Measurements from ENCODE around the gene FPR2. TPM values are rescaled to one million over a fixed set of nuclear protein-coding genes. Genes with fewer than 3 reads are reported as not detected.
"Not testable (repeated sequence)": the region's sequence is repeated elsewhere in the genome, so short reads cannot be mapped to it uniquely, and the experiment has no call there.

The FPR2 gene
- total and polyA plus RNA-seq, 3 experiments from 2014 or later = not detected

DNA sequence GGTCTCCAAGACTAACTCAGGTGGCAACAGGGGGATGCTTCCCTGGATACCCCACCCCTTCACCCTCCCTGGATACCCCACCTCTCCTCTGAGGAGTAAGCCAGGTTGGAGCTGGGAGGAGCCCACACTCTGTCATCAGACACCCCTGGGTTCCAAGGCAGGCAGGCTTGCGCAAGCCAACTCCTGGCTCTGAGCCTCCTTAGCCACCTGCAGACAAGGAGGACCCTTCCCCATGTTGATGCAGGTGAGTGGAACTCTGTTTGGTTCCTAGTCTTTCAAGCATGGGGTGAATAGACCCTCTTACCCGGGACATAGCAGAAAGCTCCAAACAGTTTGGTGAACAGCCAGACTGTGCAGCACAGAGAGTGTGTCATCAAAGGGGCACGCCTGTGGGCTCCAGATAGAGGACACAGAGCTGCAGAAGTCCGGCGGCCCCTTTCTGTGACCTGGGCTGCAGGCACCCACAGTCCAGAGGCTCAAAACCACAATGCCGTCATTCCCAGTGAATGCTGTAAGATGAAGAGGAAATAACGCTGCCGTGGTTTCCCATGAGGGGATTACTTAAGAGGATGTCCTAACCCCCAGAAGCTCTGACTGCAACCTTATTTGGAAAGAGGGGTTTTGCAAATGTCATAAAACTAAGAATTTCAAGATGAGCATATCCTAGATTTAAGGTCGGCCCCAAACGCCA lies 25.1 kb upstream of the FPR2 start:
- H3K4me1 Mint-ChIP-seq = no peaks in the 10 kb centered on the region
- CTCF ChIA-PET = no interaction called here
- POLR2A ChIA-PET = no interaction called here
- H3K4me1 ChIP-seq (ENCODE audit: insufficient read depth, low read length) = no peaks in the 10 kb centered on the region
- H3K36me3 Mint-ChIP-seq = no peaks in the 10 kb centered on the region
- no peaks in the 10 kb centered on the region for H3K36me3 ChIP-seq (ENCODE audit: insufficient read depth, low read length)
- no peak overlapping the region for H3K27ac Mint-ChIP-seq
- no peak overlapping the region for H3K4me3 Mint-ChIP-seq
- H3K4me3 ChIP-seq (ENCODE audit: low read length) = no peak overlapping the region
- no peaks in the 10 kb centered on the region for H3K27me3 ChIP-seq (ENCODE audit: insufficient read depth, low read length, poor library complexity, severe bottlenecking)
- H3K9me3 ChIP-seq (ENCODE audit: low read length) = no peaks in the 10 kb centered on the region
- H3K27me3 Mint-ChIP-seq = peaks cover 11 to 21% of the 10 kb centered on the region in 2 donors
- peaks cover 0 to 14% (median 10%) of the 10 kb centered on the region in 5 donors for H3K9me3 Mint-ChIP-seq
- no peak for DNase-seq
- H3K27ac ChIP-seq (ENCODE audit: low read depth, low read length) = no peak overlapping the region

DNA sequence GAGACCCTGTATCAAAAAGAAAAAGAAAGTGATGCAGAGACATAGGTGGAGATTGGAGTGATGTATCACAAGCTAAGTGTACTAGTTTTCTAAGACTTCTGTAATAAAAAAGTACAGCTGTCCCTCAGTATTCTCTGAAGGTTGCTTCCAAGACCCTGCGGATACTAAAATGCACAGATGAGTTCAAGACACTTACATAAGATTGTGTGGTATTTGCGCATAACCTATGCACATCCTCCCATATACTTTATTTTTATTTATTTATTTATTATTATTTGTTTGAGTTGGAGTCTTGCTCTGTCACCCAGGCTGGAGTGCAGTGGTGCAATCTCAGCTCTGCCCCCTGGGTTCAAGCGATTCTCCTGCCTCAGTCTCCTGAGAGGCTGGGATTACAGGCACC lies 23.6 kb upstream of the FPR2 start:
- CTCF ChIA-PET = no interaction called here
- no peaks in the 10 kb centered on the region for H3K9me3 ChIP-seq (ENCODE audit: low read length)
- no peaks in the 10 kb centered on the region for H3K36me3 ChIP-seq (ENCODE audit: insufficient read depth, low read length)
- peaks cover 11 to 21% of the 10 kb centered on the region in 2 donors for H3K27me3 Mint-ChIP-seq
- H3K36me3 Mint-ChIP-seq = no peaks in the 10 kb centered on the region
- no peaks in the 10 kb centered on the region for H3K4me1 Mint-ChIP-seq
- POLR2A ChIA-PET = no interaction called here
- H3K27ac ChIP-seq (ENCODE audit: low read depth, low read length) = no peak overlapping the region
- DNase-seq = no peak
- peaks cover 0 to 6% (median under 1%) of the 10 kb centered on the region in 5 donors for H3K9me3 Mint-ChIP-seq
- H3K27me3 ChIP-seq (ENCODE audit: insufficient read depth, low read length, poor library complexity, severe bottlenecking) = no peaks in the 10 kb centered on the region
- H3K4me3 Mint-ChIP-seq = no peak overlapping the region
- no peak overlapping the region for H3K27ac Mint-ChIP-seq
- no peak overlapping the region for H3K4me3 ChIP-seq (ENCODE audit: low read length)
- no peaks in the 10 kb centered on the region for H3K4me1 ChIP-seq (ENCODE audit: insufficient read depth, low read length)

DNA sequence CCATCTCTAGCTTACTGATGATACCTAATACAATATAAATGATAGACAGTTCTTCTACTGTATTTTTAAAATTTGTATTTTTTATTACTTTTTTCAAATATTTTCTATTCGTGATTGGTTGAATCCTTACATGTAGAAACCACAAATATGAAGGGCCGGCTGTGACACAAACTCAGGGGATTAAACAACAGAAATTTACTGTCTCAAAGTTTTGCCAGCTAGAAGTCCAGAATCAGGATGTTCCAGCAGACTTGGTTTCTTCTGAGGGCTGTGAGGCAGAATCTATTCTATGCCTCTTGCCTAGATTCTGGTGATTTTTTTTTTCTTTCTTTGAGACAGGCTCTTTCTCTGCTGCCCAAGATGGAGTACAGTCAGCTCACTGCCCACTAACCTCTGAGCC lies 23.1 kb upstream of the FPR2 start:
- peaks cover 0 to 4% (median 0%) of the 10 kb centered on the region in 5 donors for H3K9me3 Mint-ChIP-seq
- no peak for DNase-seq
- H3K36me3 Mint-ChIP-seq = no peaks in the 10 kb centered on the region
- no peak overlapping the region for H3K27ac ChIP-seq (ENCODE audit: low read depth, low read length)
- H3K36me3 ChIP-seq (ENCODE audit: insufficient read depth, low read length) = no peaks in the 10 kb centered on the region
- no peak overlapping the region for H3K27ac Mint-ChIP-seq
- ChIA-PET POLR2A (no interaction called here), CTCF (no interaction called here)
- no peak overlapping the region for H3K4me3 ChIP-seq (ENCODE audit: low read length)
- H3K9me3 ChIP-seq (ENCODE audit: low read length) = no peaks in the 10 kb centered on the region
- peaks cover 11 to 26% of the 10 kb centered on the region in 2 donors for H3K27me3 Mint-ChIP-seq
- H3K4me1 Mint-ChIP-seq = no peaks in the 10 kb centered on the region
- no peaks in the 10 kb centered on the region for H3K27me3 ChIP-seq (ENCODE audit: insufficient read depth, low read length, poor library complexity, severe bottlenecking)
- H3K4me3 Mint-ChIP-seq = no peak overlapping the region
- H3K4me1 ChIP-seq (ENCODE audit: insufficient read depth, low read length) = no peaks in the 10 kb centered on the region

DNA sequence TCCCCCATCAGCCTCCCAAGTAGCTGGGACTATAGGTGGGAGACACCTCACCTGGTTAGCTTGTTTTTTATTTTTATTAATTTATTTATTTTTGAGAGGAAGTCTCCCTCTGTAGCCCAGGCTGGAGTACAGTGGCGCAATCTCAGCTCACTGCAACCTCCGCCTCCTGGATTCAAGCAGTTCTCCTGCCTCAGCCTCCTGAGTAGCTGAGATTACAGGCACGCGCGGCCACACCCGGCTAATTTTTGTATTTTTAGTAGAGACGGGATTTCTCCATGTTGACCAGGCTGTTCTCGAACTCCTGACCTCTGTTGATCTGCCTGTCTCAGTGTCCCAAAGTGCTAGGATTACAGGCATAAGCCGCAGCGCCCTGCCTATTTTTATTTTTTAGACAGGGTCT lies 22.5 kb upstream of the FPR2 start:
- H3K4me1 Mint-ChIP-seq; H3K36me3 Mint-ChIP-seq; H3K4me3 Mint-ChIP-seq; H3K4me3 ChIP-seq (ENCODE audit: low read length); H3K27ac ChIP-seq (ENCODE audit: low read depth, low read length); POLR2A ChIA-PET; H3K27ac Mint-ChIP-seq; H3K9me3 Mint-ChIP-seq; DNase-seq; H3K36me3 ChIP-seq (ENCODE audit: insufficient read depth, low read length); CTCF ChIA-PET; H3K9me3 ChIP-seq (ENCODE audit: low read length); H3K4me1 ChIP-seq (ENCODE audit: insufficient read depth, low read length); H3K27me3 ChIP-seq (ENCODE audit: insufficient read depth, low read length, poor library complexity, severe bottlenecking): not testable (repeated sequence)
- H3K27me3 Mint-ChIP-seq = peaks cover 11 to 31% of the 10 kb centered on the region in 2 donors

DNA sequence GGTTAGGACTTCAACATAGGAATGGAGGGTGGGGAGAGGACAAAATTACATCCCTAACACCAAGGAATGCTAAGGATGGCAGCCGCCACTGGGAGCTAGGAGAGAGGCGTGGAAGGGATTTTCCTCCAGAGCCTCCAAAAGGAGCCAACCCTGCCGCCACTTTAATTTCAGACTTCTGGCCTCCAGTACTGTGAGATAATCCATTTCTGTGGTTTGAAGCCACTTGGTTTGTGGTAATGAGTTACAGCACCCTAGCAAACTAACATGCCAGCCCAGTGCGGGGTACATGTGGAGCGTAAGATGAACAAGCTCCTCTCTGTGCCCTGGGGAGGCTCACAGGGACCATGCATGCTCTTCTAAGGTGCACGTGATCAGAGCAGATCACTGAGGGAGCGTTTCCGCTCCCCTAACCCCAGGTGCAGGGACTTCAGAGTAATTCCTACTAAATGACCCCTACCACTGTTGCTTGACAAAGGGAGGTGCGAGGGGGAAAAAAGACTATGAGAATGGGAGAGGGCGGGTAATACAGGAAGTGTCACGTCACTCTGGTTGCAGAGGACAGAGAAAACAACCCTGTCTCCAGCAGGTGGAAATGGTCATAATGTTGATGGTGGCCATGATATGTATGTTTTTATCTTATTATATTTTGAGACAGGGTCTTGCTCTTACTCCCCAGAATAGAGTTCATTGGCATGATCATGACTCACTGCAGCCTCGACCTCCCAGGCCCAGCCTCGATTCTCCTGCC lies 21.3 kb upstream of the FPR2 start:
- Histone ChIP-seq H3K36me3 (ENCODE audit: insufficient read depth, low read length) (no peaks in the 10 kb centered on the region), H3K4me1 (ENCODE audit: insufficient read depth, low read length) (no peaks in the 10 kb centered on the region), H3K27me3 (ENCODE audit: insufficient read depth, low read length, poor library complexity, severe bottlenecking) (no peaks in the 10 kb centered on the region), H3K9me3 (ENCODE audit: low read length) (no peaks in the 10 kb centered on the region), H3K27ac (ENCODE audit: low read depth, low read length) (no peak overlapping the region), H3K4me3 (ENCODE audit: low read length) (no peak overlapping the region)
- no peak overlapping the region for H3K27ac Mint-ChIP-seq
- POLR2A ChIA-PET = no interaction called here
- H3K9me3 Mint-ChIP-seq = peaks cover 0 to 4% (median 0%) of the 10 kb centered on the region in 5 donors
- no peak overlapping the region for H3K4me3 Mint-ChIP-seq
- peaks cover 9 to 34% of the 10 kb centered on the region in 2 donors for H3K27me3 Mint-ChIP-seq
- CTCF ChIA-PET = no interaction called here
- H3K36me3 Mint-ChIP-seq = no peaks in the 10 kb centered on the region
- DNase-seq = no peak
- no peaks in the 10 kb centered on the region for H3K4me1 Mint-ChIP-seq

DNA sequence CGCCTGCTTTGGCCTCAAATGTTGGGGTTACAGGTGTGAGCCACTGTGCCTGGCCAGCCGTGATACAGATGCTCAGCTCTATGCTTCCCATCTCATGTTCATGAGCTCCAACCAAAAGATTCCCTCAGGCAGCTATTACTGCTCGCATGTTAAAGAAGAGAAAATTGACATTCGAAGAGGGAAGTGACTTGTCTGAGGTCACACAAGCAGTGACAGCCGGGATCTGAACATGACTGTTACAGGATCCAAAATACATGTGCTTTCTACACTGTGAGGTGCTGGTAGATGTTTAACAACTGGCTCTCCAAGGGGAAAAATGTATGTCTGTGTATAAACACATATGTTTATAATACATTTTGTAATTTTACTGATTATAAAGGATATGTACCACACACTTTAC lies 20.6 kb upstream of the FPR2 start:
- Mint-ChIP-seq H3K4me1 (no peaks in the 10 kb centered on the region), H3K4me3 (no peak overlapping the region), H3K27ac (no peak overlapping the region), H3K36me3 (no peaks in the 10 kb centered on the region), H3K9me3 (peaks cover 0 to 5% (median 0%) of the 10 kb centered on the region in 5 donors), H3K27me3 (peaks cover 4 to 31% of the 10 kb centered on the region in 2 donors)
- CTCF ChIA-PET = no interaction called here
- Histone ChIP-seq H3K9me3 (ENCODE audit: low read length) (no peaks in the 10 kb centered on the region), H3K4me3 (ENCODE audit: low read length) (no peak overlapping the region), H3K27me3 (ENCODE audit: insufficient read depth, low read length, poor library complexity, severe bottlenecking) (no peaks in the 10 kb centered on the region), H3K36me3 (ENCODE audit: insufficient read depth, low read length) (no peaks in the 10 kb centered on the region), H3K27ac (ENCODE audit: low read depth, low read length) (no peak overlapping the region), H3K4me1 (ENCODE audit: insufficient read depth, low read length) (no peaks in the 10 kb centered on the region)
- POLR2A ChIA-PET = no interaction called here
- DNase-seq = no peak

DNA sequence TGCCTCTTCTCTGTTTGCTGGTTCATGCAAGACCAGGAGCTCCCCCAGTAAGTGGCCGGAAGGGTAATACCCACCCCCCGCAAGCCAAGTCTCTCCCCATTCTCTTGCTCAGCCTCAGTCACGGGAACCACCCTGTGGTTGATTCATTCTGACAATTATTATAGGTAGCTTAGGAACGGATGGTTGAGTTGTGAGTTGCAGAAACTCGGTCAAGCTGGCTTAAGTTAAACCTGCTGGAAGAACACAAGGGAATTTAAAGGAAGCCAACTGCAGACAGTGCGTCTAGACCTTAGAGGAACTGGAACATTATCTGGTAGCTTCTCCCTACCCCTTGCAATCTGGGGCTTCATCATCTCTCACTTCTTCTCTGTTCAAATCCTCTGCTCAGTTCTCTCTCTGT lies 18.2 kb upstream of the FPR2 start:
- POLR2A ChIA-PET = no interaction called here
- Mint-ChIP-seq H3K36me3 (no peaks in the 10 kb centered on the region), H3K27me3 (peaks cover 3 to 20% of the 10 kb centered on the region in 2 donors), H3K4me3 (no peak overlapping the region), H3K4me1 (no peaks in the 10 kb centered on the region), H3K27ac (no peak overlapping the region), H3K9me3 (peaks cover 0 to 12% (median 0%) of the 10 kb centered on the region in 5 donors)
- CTCF ChIA-PET = no interaction called here
- Histone ChIP-seq H3K4me1 (ENCODE audit: insufficient read depth, low read length) (no peaks in the 10 kb centered on the region), H3K9me3 (ENCODE audit: low read length) (no peaks in the 10 kb centered on the region), H3K27ac (ENCODE audit: low read depth, low read length) (no peak overlapping the region), H3K36me3 (ENCODE audit: insufficient read depth, low read length) (no peaks in the 10 kb centered on the region), H3K27me3 (ENCODE audit: insufficient read depth, low read length, poor library complexity, severe bottlenecking) (no peaks in the 10 kb centered on the region), H3K4me3 (ENCODE audit: low read length) (no peak overlapping the region)
- DNase-seq = no peak

DNA sequence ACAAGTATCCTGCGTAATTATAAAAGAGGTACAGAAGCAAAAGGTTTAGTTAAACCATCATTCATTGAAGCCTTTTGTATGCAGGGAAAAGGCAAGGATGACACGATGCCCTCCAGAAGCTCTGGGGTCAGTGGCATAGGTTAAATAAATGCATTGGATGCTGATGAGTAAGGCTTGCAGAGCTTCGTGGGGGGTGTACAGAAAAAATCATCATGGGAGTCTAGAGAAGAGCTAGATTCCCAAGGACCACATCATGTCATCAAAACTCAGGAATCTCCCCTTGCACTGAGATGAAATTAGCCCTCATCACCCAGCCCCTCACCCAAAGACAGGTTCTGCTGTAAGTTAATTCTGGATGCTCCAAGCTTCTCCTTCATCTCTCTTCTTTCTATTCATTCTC lies 17.6 kb upstream of the FPR2 start:
- H3K27ac Mint-ChIP-seq = no peak overlapping the region
- POLR2A ChIA-PET = no interaction called here
- no peaks in the 10 kb centered on the region for H3K27me3 ChIP-seq (ENCODE audit: insufficient read depth, low read length, poor library complexity, severe bottlenecking)
- H3K4me1 Mint-ChIP-seq = no peaks in the 10 kb centered on the region
- H3K4me3 ChIP-seq (ENCODE audit: low read length) = no peak overlapping the region
- no peaks in the 10 kb centered on the region for H3K36me3 Mint-ChIP-seq
- H3K9me3 Mint-ChIP-seq = peaks cover 0 to 12% (median 0%) of the 10 kb centered on the region in 5 donors
- CTCF ChIA-PET = no interaction called here
- no peaks in the 10 kb centered on the region for H3K36me3 ChIP-seq (ENCODE audit: insufficient read depth, low read length)
- DNase-seq = no peak
- H3K4me3 Mint-ChIP-seq = no peak overlapping the region
- H3K27ac ChIP-seq (ENCODE audit: low read depth, low read length) = no peak overlapping the region
- H3K27me3 Mint-ChIP-seq = peaks cover 3 to 16% of the 10 kb centered on the region in 2 donors
- no peaks in the 10 kb centered on the region for H3K9me3 ChIP-seq (ENCODE audit: low read length)
- H3K4me1 ChIP-seq (ENCODE audit: insufficient read depth, low read length) = no peaks in the 10 kb centered on the region
